H9 (cell line): ENCODE data around the gene BPTF. TPM values are rescaled to one million over a fixed set of nuclear protein-coding genes. Genes with fewer than 3 reads are reported as not detected.

Experiments used
- DNase-seq: peaks from one replicate; pipeline ENCODE4 v3.0.0-alpha.2; 2017
- H2AFZ ChIP-seq: one replicate; pipeline ENCODE4 v1.6.1; 2013; ENCODE audit warnings: mild to moderate bottlenecking, low read length, control low read depth, moderate library complexity
- H2AK5ac ChIP-seq: 2 replicates; pipeline ENCODE4 v1.6.1; 2013; ENCODE audit warnings: low read length, control low read depth, mixed read lengths; ENCODE audit not compliant: insufficient read length
- H2BK120ac ChIP-seq: one replicate; pipeline ENCODE4 v1.6.1; 2013; ENCODE audit warnings: low read depth, mild to moderate bottlenecking, low read length, control low read depth, inconsistent platforms; ENCODE audit not compliant: poor library complexity, severe bottlenecking
- H2BK12ac ChIP-seq: 2 replicates; pipeline ENCODE4 v1.6.1; 2013; ENCODE audit warnings: low read length, control low read depth, mixed read lengths, low read depth; ENCODE audit not compliant: insufficient read length
- H2BK15ac ChIP-seq: 2 replicates; pipeline ENCODE4 v1.6.1; 2013; ENCODE audit warnings: low read depth, low read length, control low read depth
- H2BK20ac ChIP-seq: one replicate; pipeline ENCODE4 v1.6.1; 2013; ENCODE audit warnings: low read depth, mild to moderate bottlenecking, low read length, control low read depth, inconsistent platforms; ENCODE audit not compliant: poor library complexity, severe bottlenecking
- H2BK5ac ChIP-seq: 2 replicates; pipeline ENCODE4 v1.6.1; 2013; ENCODE audit warnings: low read length, control low read depth, mixed read lengths; ENCODE audit not compliant: insufficient read length
- H3K14ac ChIP-seq: 2 replicates; pipeline ENCODE4 v1.6.1; 2013; ENCODE audit warnings: low read length, control low read depth; ENCODE audit not compliant: insufficient read depth
- H3K18ac ChIP-seq: 2 replicates; pipeline ENCODE4 v1.6.1; 2013; ENCODE audit warnings: low read depth, mild to moderate bottlenecking, mixed read lengths, low read length, control low read depth; ENCODE audit not compliant: insufficient read length
- H3K23ac ChIP-seq: 2 replicates; pipeline ENCODE4 v1.6.1; 2013; ENCODE audit warnings: low read length, control low read depth, mixed read lengths, low read depth; ENCODE audit not compliant: insufficient read length
- H3K23me2 ChIP-seq: 2 replicates; pipeline ENCODE4 v1.6.1; 2013; ENCODE audit warnings: low read depth, mild to moderate bottlenecking, mixed read lengths, low read length, control low read depth; ENCODE audit not compliant: insufficient read length, poor library complexity, severe bottlenecking
- H3K27ac ChIP-seq: 2 replicates; pipeline ENCODE4 v1.5.1; 2013; ENCODE audit warnings: low read length, control low read depth, mixed read lengths, low read depth; ENCODE audit not compliant: insufficient read length
- H3K27me3 ChIP-seq: 2 replicates; pipeline ENCODE4 v1.6.1; 2013; ENCODE audit warnings: low read length, control low read depth, inconsistent platforms; ENCODE audit not compliant: insufficient read depth
- H3K4ac ChIP-seq: 2 replicates; pipeline ENCODE4 v1.6.1; 2013; ENCODE audit warnings: low read depth, mild to moderate bottlenecking, control low read depth, inconsistent platforms, low read length, moderate library complexity
- H3K4me1 ChIP-seq: 2 replicates; pipeline ENCODE4 v1.6.1; 2013; ENCODE audit warnings: low read length, control low read depth, inconsistent platforms; ENCODE audit not compliant: insufficient read depth
- H3K4me2 ChIP-seq: 2 replicates; pipeline ENCODE4 v1.6.1; 2013; ENCODE audit warnings: low read length, control low read depth, mixed read lengths; ENCODE audit not compliant: insufficient read length, insufficient read depth
- H3K56ac ChIP-seq: 2 replicates; pipeline ENCODE4 v1.6.1; 2013; ENCODE audit warnings: low read depth, mild to moderate bottlenecking, mixed read lengths, low read length, control low read depth; ENCODE audit not compliant: insufficient read length
- H3K79me1 ChIP-seq: 2 replicates; pipeline ENCODE4 v1.6.1; 2013; ENCODE audit warnings: low read depth, mild to moderate bottlenecking, moderate library complexity, low read length, control low read depth, inconsistent platforms; ENCODE audit not compliant: insufficient read depth, poor library complexity, severe bottlenecking
- H3K79me2 ChIP-seq: 2 replicates; pipeline ENCODE4 v1.6.1; 2013; ENCODE audit warnings: low read length, control low read depth, inconsistent platforms; ENCODE audit not compliant: insufficient read depth
- H3K9ac ChIP-seq: 2 replicates; pipeline ENCODE4 v1.6.1; 2013; ENCODE audit warnings: low read length, control low read depth, mixed read lengths; ENCODE audit not compliant: insufficient read length; ENCODE audit errors: extremely low read depth
- H3K9me3 ChIP-seq: one replicate; pipeline ENCODE4 v1.6.1; 2013; ENCODE audit warnings: low read depth, low read length, inconsistent platforms; ENCODE audit not compliant: control insufficient read depth
- H3T11ph ChIP-seq: one replicate; pipeline ENCODE4 v1.6.1; 2013; ENCODE audit warnings: mild to moderate bottlenecking, low read length, control low read depth, inconsistent platforms
- H4K20me1 ChIP-seq: one replicate; pipeline ENCODE4 v1.6.1; 2013; ENCODE audit not compliant: control insufficient read depth, insufficient read length, insufficient read depth
- H4K5ac ChIP-seq: 2 replicates; pipeline ENCODE4 v1.6.1; 2013; ENCODE audit warnings: low read depth, mild to moderate bottlenecking, mixed read lengths, low read length, control low read depth; ENCODE audit not compliant: insufficient read length
- H4K8ac ChIP-seq: replicated peaks from 2 replicates; pipeline ENCODE4 v1.6.1; 2013; ENCODE audit warnings: low read length, control low read depth, mixed read lengths, low read depth; ENCODE audit not compliant: insufficient read length
- H4K91ac ChIP-seq: 2 replicates; pipeline ENCODE4 v1.6.1; 2013; ENCODE audit warnings: low read depth, mild to moderate bottlenecking, moderate library complexity, mixed read lengths, low read length, control low read depth; ENCODE audit not compliant: insufficient read length
- H3K27ac Mint-ChIP-seq, 3 experiments: 2 replicates in 2 of 3; 3 replicates in 1 of 3; pipeline ENCODE4 v1.8.0; 2020 to 2021; ENCODE audit warnings: mixed read lengths in 3 of 3, mild to moderate bottlenecking in 1 of 3, moderate library complexity in 1 of 3
- H3K27me3 Mint-ChIP-seq: 2 replicates; pipeline ENCODE4 v1.8.0; 2021; ENCODE audit warnings: low read depth, mild to moderate bottlenecking, moderate library complexity, mixed read lengths
- H3K36me3 Mint-ChIP-seq, 3 experiments: 2 replicates in 2 of 3; 3 replicates in 1 of 3; pipeline ENCODE4 v1.8.0; 2020 to 2021; ENCODE audit warnings: low read depth in 3 of 3, mixed read lengths in 3 of 3; ENCODE audit not compliant: insufficient read depth in 1 of 3
- H3K4me1 Mint-ChIP-seq, 2 experiments: 2 replicates each; pipeline ENCODE4 v1.8.0; 2020; ENCODE audit warnings: mixed read lengths in 2 of 2
- H3K4me3 Mint-ChIP-seq, 2 experiments: 2 replicates in 1 of 2; 3 replicates in 1 of 2; pipeline ENCODE4 v1.8.0; 2020 to 2021; ENCODE audit warnings: mild to moderate bottlenecking in 2 of 2, mixed read lengths in 2 of 2, moderate library complexity in 1 of 2
- H3K9me3 Mint-ChIP-seq, 2 experiments: 2 replicates in 1 of 2; 3 replicates in 1 of 2; pipeline ENCODE4 v1.8.0; 2020; ENCODE audit warnings: mild to moderate bottlenecking in 2 of 2, mixed read lengths in 2 of 2, moderate library complexity in 1 of 2
- WGBS: extraction: QIAGEN DNeasy Blood & Tissue Kit; methylation state at CpG from one replicate; pipeline ENCODE4 v1.1.7; 2013; ENCODE audit warnings: missing lambda C conversion rate, low lambda C conversion rate, mixed read lengths; ENCODE audit not compliant: insufficient read length; ENCODE audit errors: extremely low coverage; 5-methylcytosine and 5-hydroxymethylcytosine counted together
- total RNA-seq: library from RNA; stranded (reverse); gene quantifications from 2 replicates; pipeline ENCODE4 v1.2.1, GENCODE V29; 2021
- TF ChIP-seq, protein P1 (sequence below): fragments of 200-600 bp; sonication (generic); conservative IDR thresholded peaks from 3 replicates; pipeline ENCODE4 v1.8.0; 2021; ENCODE audit warnings: antibody characterized with exemption, mild to moderate bottlenecking

Gene BPTF
- total RNA-seq, 1 experiment from 2014 or later, result 203 TPM

DNA sequence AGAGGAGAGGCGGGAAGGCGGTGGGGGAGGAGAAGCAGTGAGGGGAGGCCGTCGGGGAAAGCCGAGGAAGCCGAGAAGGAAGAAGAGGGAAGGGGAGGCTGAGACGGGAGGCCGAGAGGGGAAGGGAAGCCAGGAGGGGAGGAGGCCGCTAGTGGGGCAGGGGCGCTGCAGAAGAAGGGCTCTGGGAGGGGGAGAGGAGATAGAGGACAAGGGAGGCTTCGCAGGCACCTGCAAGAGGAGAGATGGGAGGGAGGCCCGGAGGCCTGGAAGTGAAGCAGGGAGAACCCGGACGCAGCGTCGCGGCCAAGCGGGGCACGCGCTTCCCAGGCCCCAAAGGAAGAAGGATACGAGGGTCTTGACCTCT, 168.7 kb downstream of the BPTF start:
- H2BK120ac ChIP-seq, result no peak overlapping the region
- H4K5ac ChIP-seq, result no peak overlapping the region
- H4K91ac ChIP-seq, result no peak overlapping the region
- H3K79me2 ChIP-seq, result no peaks in the 10 kb centered on the region
- H3K14ac ChIP-seq, result peak overlapping the region; percentile 66; the same call in 1 of the 2 replicates
- H2AFZ ChIP-seq, result no peak overlapping the region
- no peak overlapping the region for H3K4ac ChIP-seq
- H2BK12ac ChIP-seq, result no peak overlapping the region
- H3T11ph ChIP-seq, result no peak overlapping the region
- H4K20me1 ChIP-seq, result no peaks in the 10 kb centered on the region
- H3K9ac ChIP-seq, result peak overlapping the region; percentile 28
- H3K4me3 Mint-ChIP-seq, result peak overlapping the region; percentile 78 to 92
- H2BK15ac ChIP-seq, result no peak overlapping the region
- peaks cover 14% of the 10 kb centered on the region for H3K23me2 ChIP-seq
- H3K56ac ChIP-seq, result no peak overlapping the region
- peaks cover 2% of the 10 kb centered on the region in 2 experiments; a peak in 3 of 5 replicates for H3K9me3 Mint-ChIP-seq
- H3K4me1 ChIP-seq, result peaks cover 4% of the 10 kb centered on the region; the same call in 1 of the 2 replicates
- H4K8ac ChIP-seq, result no peak overlapping the region
- no peak overlapping the region for H2BK20ac ChIP-seq
- peaks cover 3 to 6% (median 5%) of the 10 kb centered on the region in 3 experiments; a peak in 3 of 7 replicates for H3K36me3 Mint-ChIP-seq
- peaks cover 28 to 34% of the 10 kb centered on the region in 2 experiments for H3K4me1 Mint-ChIP-seq
- peak overlapping the region; percentile 59 for H3K4me2 ChIP-seq
- no CpG with 5 or more reads among the region's 21 CpGs for WGBS
- H3K23ac ChIP-seq, result no peak overlapping the region
- no peak overlapping the region for H2AK5ac ChIP-seq
- no peak overlapping the region for H2BK5ac ChIP-seq
- no peak for DNase-seq
- H3K27me3 ChIP-seq, result peaks cover 6% of the 10 kb centered on the region; the same call in 1 of the 2 replicates
- H3K27ac ChIP-seq, result no peak overlapping the region
- TF ChIP-seq, protein P1, sequence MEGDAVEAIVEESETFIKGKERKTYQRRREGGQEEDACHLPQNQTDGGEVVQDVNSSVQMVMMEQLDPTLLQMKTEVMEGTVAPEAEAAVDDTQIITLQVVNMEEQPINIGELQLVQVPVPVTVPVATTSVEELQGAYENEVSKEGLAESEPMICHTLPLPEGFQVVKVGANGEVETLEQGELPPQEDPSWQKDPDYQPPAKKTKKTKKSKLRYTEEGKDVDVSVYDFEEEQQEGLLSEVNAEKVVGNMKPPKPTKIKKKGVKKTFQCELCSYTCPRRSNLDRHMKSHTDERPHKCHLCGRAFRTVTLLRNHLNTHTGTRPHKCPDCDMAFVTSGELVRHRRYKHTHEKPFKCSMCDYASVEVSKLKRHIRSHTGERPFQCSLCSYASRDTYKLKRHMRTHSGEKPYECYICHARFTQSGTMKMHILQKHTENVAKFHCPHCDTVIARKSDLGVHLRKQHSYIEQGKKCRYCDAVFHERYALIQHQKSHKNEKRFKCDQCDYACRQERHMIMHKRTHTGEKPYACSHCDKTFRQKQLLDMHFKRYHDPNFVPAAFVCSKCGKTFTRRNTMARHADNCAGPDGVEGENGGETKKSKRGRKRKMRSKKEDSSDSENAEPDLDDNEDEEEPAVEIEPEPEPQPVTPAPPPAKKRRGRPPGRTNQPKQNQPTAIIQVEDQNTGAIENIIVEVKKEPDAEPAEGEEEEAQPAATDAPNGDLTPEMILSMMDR, result no peak
- H3K18ac ChIP-seq, result peak overlapping the region; percentile 56
- H3K9me3 ChIP-seq, result no peaks in the 10 kb centered on the region
- no peaks in the 10 kb centered on the region for H3K79me1 ChIP-seq
- H3K27ac Mint-ChIP-seq, result peak overlapping the region in 2 of 3 experiments; percentile 61 to 93; a peak in 4 of 7 replicates
- H3K27me3 Mint-ChIP-seq, result peaks cover 40% of the 10 kb centered on the region
